Ishikawa (cell line): Measurements from ENCODE around the gene RCAN2.

ENCODE experiments used
- CEBPB ChIP-seq: IDR thresholded peaks from 2 replicates; pipeline ENCODE4 v1.6.1; 2012
- CREB1 ChIP-seq: IDR thresholded peaks from 2 replicates; pipeline ENCODE4 v1.6.1; 2012; ENCODE audit warnings: low read depth
- EGR1 ChIP-seq: IDR thresholded peaks from 2 replicates; pipeline ENCODE4 v1.6.1; 2012
- EP300 ChIP-seq: IDR thresholded peaks from 2 replicates; pipeline ENCODE4 v1.6.1; 2012; ENCODE audit warnings: borderline replicate concordance
- FOXM1 ChIP-seq: IDR thresholded peaks from 2 replicates; pipeline ENCODE4 v1.6.1; 2012; ENCODE audit warnings: low read depth, borderline replicate concordance
- NFIC ChIP-seq: IDR thresholded peaks from 2 replicates; pipeline ENCODE4 v1.6.1; 2012
- RAD21 ChIP-seq: IDR thresholded peaks from 2 replicates; pipeline ENCODE4 v1.6.1; 2012; ENCODE audit warnings: low read depth
- TAF1 ChIP-seq: IDR thresholded peaks from 2 replicates; pipeline ENCODE4 v1.6.1; 2012; ENCODE audit warnings: low read depth, mild to moderate bottlenecking
- TCF12 ChIP-seq: IDR thresholded peaks from 2 replicates; pipeline ENCODE4 v1.6.1; 2012; ENCODE audit warnings: low read depth
- TEAD4 ChIP-seq: IDR thresholded peaks from 2 replicates; pipeline ENCODE4 v1.6.1; 2012
- USF1 ChIP-seq: IDR thresholded peaks from 2 replicates; pipeline ENCODE4 v1.6.1; 2012
- YY1 ChIP-seq: IDR thresholded peaks from 2 replicates; pipeline ENCODE4 v1.6.1; 2012; ENCODE audit warnings: low read depth
- ZBTB7A ChIP-seq: IDR thresholded peaks from 2 replicates; pipeline ENCODE4 v1.6.1; 2012; ENCODE audit warnings: low read depth
- TF ChIP-seq, protein P1 (sequence below): IDR thresholded peaks from 2 replicates; pipeline ENCODE4 v1.6.1; 2012; ENCODE audit warnings: low read depth, mild to moderate bottlenecking
- TF ChIP-seq, protein P2 (sequence below): IDR thresholded peaks from 2 replicates; pipeline ENCODE4 v1.6.1; 2012

RCAN2 gene

DNA sequence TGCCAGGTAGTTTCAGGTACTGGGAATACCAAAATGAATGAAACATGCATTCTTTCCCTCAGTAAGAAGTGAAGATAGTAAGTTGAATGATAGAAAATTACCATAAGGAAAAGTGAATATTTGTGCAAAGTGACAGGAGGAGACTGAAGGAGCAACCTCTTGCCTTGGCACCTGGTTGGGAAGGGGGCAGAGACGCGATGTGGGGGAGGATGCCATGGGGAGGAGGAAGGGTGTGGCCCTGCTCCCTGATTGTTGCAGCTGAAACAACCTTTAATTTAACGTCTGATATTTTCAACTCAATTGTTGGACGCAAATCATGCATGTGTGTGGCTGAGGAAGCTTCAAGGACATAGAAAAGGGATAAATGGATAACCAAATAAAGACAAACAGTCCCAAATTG lies 248.3 kb downstream of the RCAN2 start:
- no peak for TF ChIP-seq EP300
- no peak for TF ChIP-seq RAD21

GRCh38 chr6:46240866-46241565 lies 250.2 kb downstream of the RCAN2 start:
- no peak for TF ChIP-seq ZBTB7A
- TF ChIP-seq EP300: no peak
- no peak for TF ChIP-seq TCF12
- TF ChIP-seq TAF1: no peak
- no peak for TF ChIP-seq RAD21
- no peak for TF ChIP-seq EGR1
- TF ChIP-seq, protein P1, sequence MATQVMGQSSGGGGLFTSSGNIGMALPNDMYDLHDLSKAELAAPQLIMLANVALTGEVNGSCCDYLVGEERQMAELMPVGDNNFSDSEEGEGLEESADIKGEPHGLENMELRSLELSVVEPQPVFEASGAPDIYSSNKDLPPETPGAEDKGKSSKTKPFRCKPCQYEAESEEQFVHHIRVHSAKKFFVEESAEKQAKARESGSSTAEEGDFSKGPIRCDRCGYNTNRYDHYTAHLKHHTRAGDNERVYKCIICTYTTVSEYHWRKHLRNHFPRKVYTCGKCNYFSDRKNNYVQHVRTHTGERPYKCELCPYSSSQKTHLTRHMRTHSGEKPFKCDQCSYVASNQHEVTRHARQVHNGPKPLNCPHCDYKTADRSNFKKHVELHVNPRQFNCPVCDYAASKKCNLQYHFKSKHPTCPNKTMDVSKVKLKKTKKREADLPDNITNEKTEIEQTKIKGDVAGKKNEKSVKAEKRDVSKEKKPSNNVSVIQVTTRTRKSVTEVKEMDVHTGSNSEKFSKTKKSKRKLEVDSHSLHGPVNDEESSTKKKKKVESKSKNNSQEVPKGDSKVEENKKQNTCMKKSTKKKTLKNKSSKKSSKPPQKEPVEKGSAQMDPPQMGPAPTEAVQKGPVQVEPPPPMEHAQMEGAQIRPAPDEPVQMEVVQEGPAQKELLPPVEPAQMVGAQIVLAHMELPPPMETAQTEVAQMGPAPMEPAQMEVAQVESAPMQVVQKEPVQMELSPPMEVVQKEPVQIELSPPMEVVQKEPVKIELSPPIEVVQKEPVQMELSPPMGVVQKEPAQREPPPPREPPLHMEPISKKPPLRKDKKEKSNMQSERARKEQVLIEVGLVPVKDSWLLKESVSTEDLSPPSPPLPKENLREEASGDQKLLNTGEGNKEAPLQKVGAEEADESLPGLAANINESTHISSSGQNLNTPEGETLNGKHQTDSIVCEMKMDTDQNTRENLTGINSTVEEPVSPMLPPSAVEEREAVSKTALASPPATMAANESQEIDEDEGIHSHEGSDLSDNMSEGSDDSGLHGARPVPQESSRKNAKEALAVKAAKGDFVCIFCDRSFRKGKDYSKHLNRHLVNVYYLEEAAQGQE: no peak

DNA sequence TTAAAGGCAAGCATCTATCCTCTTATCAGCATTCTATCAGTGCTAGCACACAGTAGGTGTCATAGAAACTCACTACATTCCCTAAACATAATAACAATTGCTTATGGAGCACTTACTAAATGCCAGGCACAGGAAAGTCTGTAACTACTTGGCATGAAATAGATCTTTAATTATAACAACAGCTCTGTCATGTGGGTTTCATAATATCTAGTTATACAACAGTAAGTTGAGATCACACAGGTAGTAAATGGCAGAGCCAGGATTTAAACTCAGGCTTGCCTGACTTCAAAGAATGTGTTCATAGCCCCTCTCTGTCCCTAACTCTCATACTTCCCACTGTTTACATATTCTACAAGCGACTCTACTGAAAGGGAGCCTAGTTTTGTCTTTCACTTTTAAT lies 254.5 kb downstream of the RCAN2 start:
- TF ChIP-seq TAF1 (no peak), TCF12 (no peak)
- TF ChIP-seq, protein P1: no peak

GRCh38 chr6:46235242-46235641 lies 256.0 kb downstream of the RCAN2 start:
- TF ChIP-seq CREB1 (no peak), EGR1 (no peak), ZBTB7A (no peak), TEAD4 (no peak), FOXM1 (no peak), USF1 (no peak), RAD21 (no peak), EP300 (no peak), NFIC (no peak), YY1 (no peak), TAF1 (no peak), TCF12 (no peak), CEBPB (no peak)
- TF ChIP-seq, protein P1: no peak
- TF ChIP-seq, protein P2, sequence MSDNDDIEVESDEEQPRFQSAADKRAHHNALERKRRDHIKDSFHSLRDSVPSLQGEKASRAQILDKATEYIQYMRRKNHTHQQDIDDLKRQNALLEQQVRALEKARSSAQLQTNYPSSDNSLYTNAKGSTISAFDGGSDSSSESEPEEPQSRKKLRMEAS: no peak

GRCh38 chr6:46234700-46235099 lies 256.5 kb downstream of the RCAN2 start:
- TF ChIP-seq EP300: no peak

DNA sequence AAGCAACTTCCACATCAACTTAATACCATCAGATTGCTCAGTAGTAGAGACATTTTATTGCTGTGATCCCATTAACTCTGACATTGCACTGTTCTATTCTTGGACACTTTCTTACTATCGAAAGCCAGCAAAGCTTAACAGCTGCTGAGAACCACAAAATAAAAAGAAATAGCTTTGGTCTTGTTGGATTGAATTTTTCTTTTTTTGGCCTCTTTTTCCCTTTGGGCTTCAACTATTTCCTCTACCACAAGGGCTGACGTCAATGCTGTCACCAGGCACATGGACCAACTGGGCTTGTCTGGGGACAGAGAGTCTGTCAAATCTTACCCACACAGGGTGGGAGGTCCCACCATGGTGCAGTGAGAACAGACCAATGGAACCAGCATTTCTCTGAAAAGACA lies 257.1 kb downstream of the RCAN2 start:
- TF ChIP-seq RAD21: no peak
- TF ChIP-seq TEAD4: no peak

DNA sequence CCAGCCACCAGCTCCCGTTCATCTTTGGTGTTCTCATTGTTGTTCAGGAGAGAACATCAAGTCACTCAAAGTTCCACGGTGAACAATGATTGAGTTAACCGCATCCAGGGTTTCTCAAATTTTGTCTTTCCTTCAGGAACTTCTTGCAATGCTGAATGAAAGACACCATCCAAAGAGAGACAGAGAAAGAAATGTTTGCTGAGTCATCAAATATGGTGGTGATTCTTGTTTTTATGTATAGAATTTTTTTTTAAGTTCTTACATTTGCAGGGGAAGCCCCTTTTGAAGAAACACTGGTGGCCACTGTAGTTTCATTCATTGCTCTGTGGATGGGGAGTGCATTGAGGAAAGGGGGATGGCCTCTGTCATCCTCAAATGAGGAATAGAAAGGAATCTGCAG lies 258.1 kb downstream of the RCAN2 start:
- TF ChIP-seq, protein P2: no peak
- TF ChIP-seq NFIC (no peak), CEBPB (no peak), TCF12 (no peak), RAD21 (no peak), TAF1 (no peak), USF1 (no peak), EP300 (no peak), CREB1 (no peak), TEAD4 (no peak), YY1 (no peak), ZBTB7A (no peak), EGR1 (no peak)
